Naive thymus-derived CD8-positive, alpha-beta T cell (primary cell): ENCODE measurements around the gene TXLNG. TPM values are rescaled to one million over a fixed set of nuclear protein-coding genes. Genes with fewer than 3 reads are reported as not detected.

Experiments used
- polyA plus RNA-seq, 3 donors: library from polyadenylated mRNA; unstranded; fragments of 300-500 nt; fragmentation: Illumina TruSeq; gene quantifications; one replicate each; pipeline ENCODE4 v1.2.3, GENCODE V29; 2021
- total RNA-seq, 8 experiments: library from RNA in 2 of 8; stranded (reverse) in 2 of 8; gene quantifications; one replicate each; pipeline ENCODE4 v1.2.3 and lab custom pipeline; 2021 to 2026

TXLNG gene
- total and polyA plus RNA-seq, 5 experiments from 2014 or later: 15.7 to 28.4 (median 26.0) TPM

Other genes with a start within 250 kb of the TXLNG start
- not detected for gene S100G, start 136.3 kb upstream of the TXLNG start, total RNA-seq
- gene S100G, start 136.3 kb upstream of the TXLNG start, polyA plus RNA-seq: not detected
- 1 to 10 TPM; 7.8 to 8.2 TPM for gene CTPS2, start 73.8 kb upstream of the TXLNG start, total RNA-seq
- gene CTPS2, start 73.8 kb upstream of the TXLNG start, polyA plus RNA-seq: 1 to 10 TPM; 4.3 to 5.0 (median 4.5) TPM
- gene SYAP1, start 66.9 kb upstream of the TXLNG start, total RNA-seq: 10 to 100 TPM; 13.6 to 16.4 TPM
- 10 to 100 TPM; 13.3 to 17.8 (median 16.7) TPM for gene SYAP1, start 66.9 kb upstream of the TXLNG start, polyA plus RNA-seq
- gene RBBP7, start 83.9 kb downstream of the TXLNG start, total RNA-seq: 100 to 1,000 TPM; 110 to 118 TPM
- 100 to 1,000 TPM; 146 to 175 (median 154) TPM for gene RBBP7, start 83.9 kb downstream of the TXLNG start, polyA plus RNA-seq
- under 1 TPM; 0.41 to 0.62 TPM for gene REPS2, start 160.2 kb downstream of the TXLNG start, total RNA-seq
- under 1 TPM in 1 of 3 donors, not detected in 2; 0.31 TPM for gene REPS2, start 160.2 kb downstream of the TXLNG start, polyA plus RNA-seq